ENCODE measurements around the gene SIPA1. TPM values are rescaled to one million over a fixed set of nuclear protein-coding genes. Genes with fewer than 3 reads are reported as not detected.

The SIPA1 gene
- total RNA-seq, 1 donor: 15.2 TPM

- H3K4me1 ChIP-seq (ENCODE audit: insufficient read depth, low read length): peaks cover 12% of the 10 kb centered on the region
- H3K36me3 ChIP-seq (ENCODE audit: insufficient read depth, low read length): peaks cover 64% of the 10 kb centered on the region
Measured at GRCh38 chr11:65634109-65634436, 3.8 kb upstream of the SIPA1 start.

GRCh38 chr11:65634440-65634839 lies 3.5 kb upstream of the SIPA1 start:
- H3K4me2 ChIP-seq (ENCODE audit: insufficient read depth, low read length): no peak overlapping the region
- DNase-seq (ENCODE audit: insufficient read length, low spot score, missing footprints): no peak
- no peak overlapping the region for H2AFZ ChIP-seq (ENCODE audit: low read length)
- TF ChIP-seq CTCF (IDR thresholded peaks at IDR 0.05; ENCODE audit: extremely low read depth, low read depth, low read length): no peak
- H3K4me1 ChIP-seq (ENCODE audit: insufficient read depth, low read length): peaks cover 12% of the 10 kb centered on the region
- peaks cover 61% of the 10 kb centered on the region for H3K36me3 ChIP-seq (ENCODE audit: insufficient read depth, low read length)
- H3K27ac ChIP-seq (ENCODE audit: low read depth, low read length): no peak overlapping the region
- H3K27me3 ChIP-seq (ENCODE audit: insufficient read depth, low read length): no peaks in the 10 kb centered on the region
- H3K79me2 ChIP-seq (ENCODE audit: insufficient read depth, low read length): peaks cover 7% of the 10 kb centered on the region
- H4K20me1 ChIP-seq (ENCODE audit: insufficient read depth, low read length): peaks cover 15% of the 10 kb centered on the region
- no peaks in the 10 kb centered on the region for H3K9me3 ChIP-seq (ENCODE audit: low read depth, low read length)
- H3K4me3 ChIP-seq (ENCODE audit: insufficient read depth, low read length): no peak overlapping the region

More at GRCh38 chr11:65634109-65634436, 3.8 kb upstream of the SIPA1 start:
- peaks cover 7% of the 10 kb centered on the region for H3K79me2 ChIP-seq (ENCODE audit: insufficient read depth, low read length)
- H2AFZ ChIP-seq (ENCODE audit: low read length): no peak overlapping the region
- H3K9me3 ChIP-seq (ENCODE audit: low read depth, low read length): no peaks in the 10 kb centered on the region
- H4K20me1 ChIP-seq (ENCODE audit: insufficient read depth, low read length): peaks cover 16% of the 10 kb centered on the region
- H3K4me2 ChIP-seq (ENCODE audit: insufficient read depth, low read length): no peak overlapping the region
- TF ChIP-seq CTCF (IDR thresholded peaks at IDR 0.05; ENCODE audit: extremely low read depth, low read depth, low read length): no peak
- no peaks in the 10 kb centered on the region for H3K27me3 ChIP-seq (ENCODE audit: insufficient read depth, low read length)
- H3K4me3 ChIP-seq (ENCODE audit: insufficient read depth, low read length): no peak overlapping the region
- no peak for DNase-seq (ENCODE audit: insufficient read length, low spot score, missing footprints)
- no peak overlapping the region for H3K27ac ChIP-seq (ENCODE audit: low read depth, low read length)

- Histone ChIP-seq H3K79me2 (ENCODE audit: insufficient read depth, low read length) (peaks cover 9% of the 10 kb centered on the region), H3K4me2 (ENCODE audit: insufficient read depth, low read length) (no peak overlapping the region), H3K27ac (ENCODE audit: low read depth, low read length) (no peak overlapping the region), H3K9me3 (ENCODE audit: low read depth, low read length) (no peaks in the 10 kb centered on the region), H3K4me1 (ENCODE audit: insufficient read depth, low read length) (peaks cover 12% of the 10 kb centered on the region), H2AFZ (ENCODE audit: low read length) (no peak overlapping the region), H3K36me3 (ENCODE audit: insufficient read depth, low read length) (peaks cover 55% of the 10 kb centered on the region), H3K4me3 (ENCODE audit: insufficient read depth, low read length) (no peak overlapping the region), H4K20me1 (ENCODE audit: insufficient read depth, low read length) (peaks cover 16% of the 10 kb centered on the region), H3K27me3 (ENCODE audit: insufficient read depth, low read length) (no peaks in the 10 kb centered on the region)
- no peak for DNase-seq (ENCODE audit: insufficient read length, low spot score, missing footprints)
- TF ChIP-seq CTCF (IDR thresholded peaks at IDR 0.05; ENCODE audit: extremely low read depth, low read depth, low read length): no peak
Measured at GRCh38 chr11:65634905-65635731, 2.8 kb upstream of the SIPA1 start.

GRCh38 chr11:65636108-65637031 lies 1.5 kb upstream of the SIPA1 start:
- peaks cover 18% of the 10 kb centered on the region for H4K20me1 ChIP-seq (ENCODE audit: insufficient read depth, low read length)
- H3K36me3 ChIP-seq (ENCODE audit: insufficient read depth, low read length): peaks cover 46% of the 10 kb centered on the region
- no peak overlapping the region for H3K27ac ChIP-seq (ENCODE audit: low read depth, low read length)
- no peak overlapping the region for H2AFZ ChIP-seq (ENCODE audit: low read length)
- no peak for DNase-seq (ENCODE audit: insufficient read length, low spot score, missing footprints)
- peaks cover 9% of the 10 kb centered on the region for H3K79me2 ChIP-seq (ENCODE audit: insufficient read depth, low read length)
- peaks cover 12% of the 10 kb centered on the region for H3K4me1 ChIP-seq (ENCODE audit: insufficient read depth, low read length)
- no peak overlapping the region for H3K4me2 ChIP-seq (ENCODE audit: insufficient read depth, low read length)
- H3K4me3 ChIP-seq (ENCODE audit: insufficient read depth, low read length): no peak overlapping the region
- H3K9me3 ChIP-seq (ENCODE audit: low read depth, low read length): no peaks in the 10 kb centered on the region
- H3K27me3 ChIP-seq (ENCODE audit: insufficient read depth, low read length): no peaks in the 10 kb centered on the region
- no peak for TF ChIP-seq CTCF (IDR thresholded peaks at IDR 0.05; ENCODE audit: extremely low read depth, low read depth, low read length)

Measured in osteoblast (primary cell).